ENCODE results near the gene NEK8. TPM values are rescaled to one million over a fixed set of nuclear protein-coding genes. Genes with fewer than 3 reads are reported as not detected.
A peak's percentile ranks its signal among the peaks of the same experiment; 100 is the strongest.

NEK8 gene
- total and polyA plus RNA-seq, 9 of the 15 experiments (the other 6 are each of a cell fraction or from before 2014, with no cell fraction given) = 0.98 to 16.6 (median 4.6) TPM

- TF ChIP-seq DEAF1 (CRISPR knock-in tag; IDR thresholded peaks at IDR 0.05) (peak; percentile 100), ZNF431 (CRISPR knock-in tag; IDR thresholded peaks at IDR 0.05) (no peak), POU5F1 (IDR thresholded peaks at IDR 0.05; ENCODE audit: borderline replicate concordance, low read depth, low read length, partially characterized antibody) (peak; percentile 3), DPF2 (IDR thresholded peaks at IDR 0.05) (peak; percentile 25; the same call in 1 of the 2 replicates), SMAD3 (CRISPR knock-in tag; conservative IDR thresholded peaks at IDR 0.05) (no peak), ZNF407 (IDR thresholded peaks at IDR 0.05; ENCODE audit: low read depth) (no peak), TARDBP (IDR thresholded peaks at IDR 0.05) (peak; percentile 91), C11orf30 (IDR thresholded peaks at IDR 0.05; ENCODE audit: low read depth) (no peak), ARID2 (IDR thresholded peaks at IDR 0.05) (peak; percentile 98), RFX1 (IDR thresholded peaks at IDR 0.05) (no peak), HDAC1 (IDR thresholded peaks at IDR 0.05) (peak in 1 of 2 experiments; percentile 89; a peak in 2 of 4 replicates), E2F3 (CRISPR knock-in tag; IDR thresholded peaks at IDR 0.05) (0 out of 2 replicates have a peak, but pooled peaks have one; percentile 46), HMGXB4 (CRISPR knock-in tag; IDR thresholded peaks at IDR 0.05) (peak; percentile 96), TRIM28 (IDR thresholded peaks at IDR 0.05) (0 out of 2 replicates have a peak, but pooled peaks have one; percentile 7), SPI1 (IDR thresholded peaks at IDR 0.05; ENCODE audit: borderline replicate concordance, low read depth, low read length) (peak; percentile 57; the same call in 1 of the 2 replicates), ZNF583 (CRISPR knock-in tag; IDR thresholded peaks at IDR 0.05) (peak; percentile 49; the same call in 1 of the 2 replicates), CSDE1 (IDR thresholded peaks at IDR 0.05) (no peak), SMARCE1 (IDR thresholded peaks at IDR 0.05) (peak; percentile 51; the same call in 1 of the 2 replicates)
Observed at GRCh38 chr17:28726627-28727491, 1.7 kb upstream of the NEK8 start (continued).

All from K562 (cell line).